Transverse colon (tissue), 4 donors: Measurements from ENCODE around the gene NLRC5. TPM values are rescaled to one million over a fixed set of nuclear protein-coding genes. Genes with fewer than 3 reads are reported as not detected.
"Not testable (repeated sequence)": the region's sequence is repeated elsewhere in the genome, so short reads cannot be mapped to it uniquely, and the experiment has no call there.

Experiments used
- DNase-seq: peaks from one replicate; pipeline ENCODE4 v3.0.0-alpha.2; 2019
- H3K27ac ChIP-seq, 4 donors: fragments of 200-600 bp; sonication (generic); 2 replicates each; pipeline ENCODE4 v1.5.1; 2016 to 2018; ENCODE audit warnings: inconsistent platforms in 4 of 4
- H3K27me3 ChIP-seq: fragments of 200-600 bp; sonication (generic); 2 replicates; pipeline ENCODE4 v1.5.1; 2017; ENCODE audit warnings: inconsistent platforms
- H3K36me3 ChIP-seq, 4 donors: fragments of 200-600 bp; sonication (generic); 2 replicates each; pipeline ENCODE4 v1.5.1; 2017 to 2019; ENCODE audit warnings: inconsistent platforms in 4 of 4
- H3K4me1 ChIP-seq, 4 donors: fragments of 200-600 bp; sonication (generic); 2 replicates each; pipeline ENCODE4 v1.5.1; 2017 to 2020; ENCODE audit warnings: inconsistent platforms in 4 of 4
- H3K4me3 ChIP-seq, 4 donors: fragments of 200-600 bp; sonication (generic); 1 replicate in 1 of 4; 2 replicates in 3 of 4; pipeline versions ENCODE4 v1.5.1 to v1.6.1; 2017 to 2019; ENCODE audit warnings: inconsistent platforms in 4 of 4
- H3K9me3 ChIP-seq, 2 donors: fragments of 200-600 bp; sonication (generic); 2 replicates each; pipeline ENCODE4 v1.5.1; 2017 to 2019; ENCODE audit warnings: inconsistent platforms in 2 of 2
- EP300 ChIP-seq: sonication (generic); formaldehyde crosslinking; IDR thresholded peaks from one replicate; pipeline ENCODE4 v1.6.1; 2017; ENCODE audit warnings: antibody characterized with exemption, low read depth
- POLR2A ChIP-seq: fragments of 450-650 bp; IDR thresholded peaks from one replicate; pipeline ENCODE4 v1.6.1; 2016; ENCODE audit warnings: antibody characterized with exemption, mild to moderate bottlenecking, moderate library complexity
- POLR2AphosphoS5 ChIP-seq, 3 donors: sonication (generic); formaldehyde crosslinking; IDR thresholded peaks; one replicate each; pipeline ENCODE4 v1.6.1; 2016; ENCODE audit warnings: antibody characterized with exemption in 3 of 3
- WGBS, 2 donors: methylation state at CpG; one replicate each; pipeline ENCODE4 v1.1.5; 2018; ENCODE audit warnings: low coverage in 1 of 2; 5-methylcytosine and 5-hydroxymethylcytosine counted together
- in situ Hi-C, 4 donors: fragments of 200-750 bp; cut with MboI; loops; one replicate each; pipeline versions ENCODE4 v1.15.0 to v1.15.1; 2017; ENCODE audit warnings: low sequenced_read_pairs in 3 of 4, low pct_ligation_motif_present in 1 of 4, low pct_unique_long_range_greater_than_20kb in 1 of 4
- intact Hi-C: fragments of 100-400 bp; cut with DNase I; formaldehyde crosslinking; loops from one replicate; pipeline ENCODE4 v1.15.1; 2023; ENCODE audit warnings: low total_unique reads
- total RNA-seq, 4 donors: library from RNA; depleted of rRNA; stranded (reverse); fragments of >200 nt; gene quantifications; one replicate each; pipeline ENCODE4 v1.1.0, GENCODE V29; 2016
- TF ChIP-seq, protein P1 (sequence below), 5 experiments: fragments of 200-600 bp in 3 of 5; fragments of 450-650 bp in 2 of 5; sonication (generic) in 3 of 5; IDR thresholded peaks; 1 replicate in 2 of 5; 2 replicates in 3 of 5; pipeline ENCODE4 v1.5.1; 2016 to 2017; ENCODE audit warnings: antibody characterized with exemption in 5 of 5, inconsistent platforms in 3 of 5, mild to moderate bottlenecking in 2 of 5, moderate library complexity in 1 of 5

Gene NLRC5
- total RNA-seq, 4 donors from 2014 or later = 59.4 to 171 (median 73.6) TPM

DNA sequence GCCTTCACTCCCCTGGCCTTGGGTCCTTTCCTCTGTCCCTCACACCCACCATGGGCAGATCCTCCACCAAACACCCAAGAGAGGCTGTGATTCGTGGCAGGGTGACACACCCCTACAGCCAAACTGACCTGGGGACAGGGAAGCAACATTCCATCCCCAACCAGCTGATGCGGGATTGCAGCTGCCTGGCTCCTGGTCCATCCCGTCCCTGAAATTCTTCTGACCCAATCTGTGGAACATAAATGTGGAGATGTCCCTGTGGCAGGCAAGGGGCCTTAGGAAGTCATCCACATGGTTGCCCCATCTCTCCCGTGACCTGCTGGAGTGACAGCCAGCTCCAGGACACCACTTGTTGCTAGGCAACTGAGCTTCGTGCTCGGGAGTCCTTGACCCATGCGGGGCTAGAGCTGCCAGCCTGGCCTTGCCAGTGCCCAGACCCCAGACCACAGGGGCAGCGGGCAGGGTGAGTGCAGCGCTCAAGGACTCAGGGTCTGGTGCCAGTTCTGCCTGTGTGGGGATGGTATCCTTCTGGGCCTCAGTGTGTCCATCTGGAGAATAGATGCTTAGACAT lies 69.0 kb downstream of the NLRC5 start:
- in situ Hi-C loops = loop anchor here in 1 of 4 donors (25.0 kb wide), 1 partner anchor 196 kb away; the partner anchor contains the start of gene SLC12A3
- Histone ChIP-seq H3K27me3 (no peaks in the 10 kb centered on the region), H3K27ac (no peak overlapping the region), H3K4me3 (no peak overlapping the region), H3K4me1 (peaks cover 0 to 10% (median 2%) of the 10 kb centered on the region in 4 donors), H3K9me3 (no peaks in the 10 kb centered on the region), H3K36me3 (peaks cover 0 to 20% (median 10%) of the 10 kb centered on the region in 4 donors)
- TF ChIP-seq EP300 (no peak), POLR2AphosphoS5 (IDR thresholded peaks at IDR 0.05) (no peak), POLR2A (no peak)
- TF ChIP-seq, protein P1, sequence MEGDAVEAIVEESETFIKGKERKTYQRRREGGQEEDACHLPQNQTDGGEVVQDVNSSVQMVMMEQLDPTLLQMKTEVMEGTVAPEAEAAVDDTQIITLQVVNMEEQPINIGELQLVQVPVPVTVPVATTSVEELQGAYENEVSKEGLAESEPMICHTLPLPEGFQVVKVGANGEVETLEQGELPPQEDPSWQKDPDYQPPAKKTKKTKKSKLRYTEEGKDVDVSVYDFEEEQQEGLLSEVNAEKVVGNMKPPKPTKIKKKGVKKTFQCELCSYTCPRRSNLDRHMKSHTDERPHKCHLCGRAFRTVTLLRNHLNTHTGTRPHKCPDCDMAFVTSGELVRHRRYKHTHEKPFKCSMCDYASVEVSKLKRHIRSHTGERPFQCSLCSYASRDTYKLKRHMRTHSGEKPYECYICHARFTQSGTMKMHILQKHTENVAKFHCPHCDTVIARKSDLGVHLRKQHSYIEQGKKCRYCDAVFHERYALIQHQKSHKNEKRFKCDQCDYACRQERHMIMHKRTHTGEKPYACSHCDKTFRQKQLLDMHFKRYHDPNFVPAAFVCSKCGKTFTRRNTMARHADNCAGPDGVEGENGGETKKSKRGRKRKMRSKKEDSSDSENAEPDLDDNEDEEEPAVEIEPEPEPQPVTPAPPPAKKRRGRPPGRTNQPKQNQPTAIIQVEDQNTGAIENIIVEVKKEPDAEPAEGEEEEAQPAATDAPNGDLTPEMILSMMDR (IDR thresholded peaks at IDR 0.05) = no peak
- no peak for DNase-seq
- WGBS, 2 donors = 80% methylated on average over 8 of the region's 9 CpGs; no CpG with 5 or more reads in 1 of the 2 donors
- intact Hi-C loops = no loop called here

GRCh38 chr16:57060323-57061083 lies 71.1 kb downstream of the NLRC5 start:
- no peak for DNase-seq
- H3K9me3 ChIP-seq = no peaks in the 10 kb centered on the region
- peaks cover 0 to 10% (median 2%) of the 10 kb centered on the region in 4 donors for H3K4me1 ChIP-seq
- TF ChIP-seq POLR2A (no peak), POLR2AphosphoS5 (IDR thresholded peaks at IDR 0.05) (no peak), EP300 (no peak)
- TF ChIP-seq, protein P1 (IDR thresholded peaks at IDR 0.05) = no peak
- peaks cover 0 to 16% (median 6%) of the 10 kb centered on the region in 4 donors for H3K36me3 ChIP-seq
- intact Hi-C loops = no loop called here
- H3K27me3 ChIP-seq = no peaks in the 10 kb centered on the region
- H3K27ac ChIP-seq = peak overlapping the region; percentile 21 to 69 (median 51)
- in situ Hi-C loops = loop anchor here in 1 of 4 donors (25.0 kb wide), 1 partner anchor 198 kb away; the partner anchor contains the start of gene SLC12A3
- no peak overlapping the region for H3K4me3 ChIP-seq
- WGBS, 2 donors = 84 to 96% methylated on average over 4 to 9 of the region's 9 CpGs

DNA sequence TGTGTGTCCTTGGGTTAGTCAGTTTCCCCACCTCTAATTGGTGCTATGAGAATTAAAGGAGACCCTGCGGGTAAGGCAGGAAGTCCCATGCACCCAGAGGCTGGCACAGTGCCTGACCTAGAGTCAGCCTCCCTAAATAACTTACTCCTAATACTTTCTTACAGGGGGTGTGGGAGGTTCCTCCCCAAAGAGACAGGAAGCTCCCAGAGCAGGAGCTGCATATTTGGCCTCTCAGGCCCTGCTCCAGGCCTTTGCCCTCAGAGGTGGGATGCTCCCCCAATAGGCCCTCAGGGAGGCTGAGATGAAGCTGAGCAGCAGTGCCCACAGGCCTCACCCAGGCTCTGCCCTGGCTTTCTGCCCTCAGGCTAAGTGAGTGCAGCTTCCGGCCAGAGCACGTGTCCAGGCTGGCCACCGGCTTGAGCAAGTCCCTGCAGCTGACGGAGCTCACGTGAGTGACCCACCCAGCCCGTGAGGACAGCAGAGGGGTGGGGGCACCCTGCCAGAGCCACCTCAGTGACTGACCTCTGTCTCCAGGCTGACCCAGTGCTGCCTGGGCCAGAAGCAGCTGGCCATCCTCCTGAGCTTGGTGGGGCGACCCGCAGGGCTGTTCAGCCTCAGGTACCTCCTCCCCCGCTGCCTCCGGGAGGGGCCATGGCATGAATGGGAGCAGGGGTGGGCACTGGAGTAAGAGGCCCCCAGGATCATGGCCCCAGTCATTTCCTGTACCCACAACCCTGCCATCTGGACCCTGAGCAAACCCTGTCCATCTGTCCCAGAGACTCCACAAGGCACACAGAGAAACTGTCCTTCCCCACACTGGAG lies 71.9 kb downstream of the NLRC5 start:
- H3K4me3 ChIP-seq = no peak overlapping the region
- no peak for TF ChIP-seq EP300
- in situ Hi-C loops = loop anchor here in 1 of 4 donors (25.0 kb wide), 1 partner anchor 199 kb away; the partner anchor contains the start of gene SLC12A3
- DNase-seq = peak; percentile 35
- 76% methylated on average over 3 of the region's 11 CpGs; no CpG with 5 or more reads in 1 of the 2 donors for WGBS, 2 donors
- H3K4me1 ChIP-seq = peaks cover 0 to 10% (median 2%) of the 10 kb centered on the region in 4 donors
- peak overlapping the region; percentile 21 to 69 (median 51) for H3K27ac ChIP-seq
- intact Hi-C loops = no loop called here
- H3K9me3 ChIP-seq = no peaks in the 10 kb centered on the region
- peaks cover 0 to 12% (median 2%) of the 10 kb centered on the region in 4 donors for H3K36me3 ChIP-seq
- no peaks in the 10 kb centered on the region for H3K27me3 ChIP-seq

DNA sequence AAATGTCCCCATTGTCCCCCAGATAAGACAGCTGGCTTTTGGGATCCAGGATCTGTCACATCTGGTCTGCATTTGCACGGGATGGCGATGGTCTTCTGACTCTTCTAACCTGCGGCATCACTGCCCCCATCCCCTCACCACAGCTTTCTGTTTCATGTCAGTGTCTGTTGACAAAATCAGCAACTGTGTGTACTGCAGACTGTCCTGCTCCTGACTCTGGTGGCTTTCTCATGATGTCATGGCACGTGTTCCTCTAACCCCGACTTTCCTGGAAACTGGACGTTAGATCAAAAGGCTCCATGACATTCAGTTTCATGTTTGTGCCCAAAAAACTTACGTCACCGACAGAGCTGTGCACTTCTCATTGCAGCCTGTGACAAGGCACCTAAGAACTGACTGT lies 73.0 kb downstream of the NLRC5 start:
- Histone ChIP-seq H3K27me3 (no peaks in the 10 kb centered on the region), H3K4me3 (no peak overlapping the region), H3K9me3 (no peaks in the 10 kb centered on the region), H3K4me1 (peaks cover 0 to 10% (median 2%) of the 10 kb centered on the region in 4 donors), H3K36me3 (peaks cover 0 to 3% (median 0%) of the 10 kb centered on the region in 4 donors), H3K27ac (peak overlapping the region; percentile 21 to 69 (median 51))
- in situ Hi-C loops = loop anchor here in 1 of 4 donors (25.0 kb wide), 1 partner anchor 200 kb away; the partner anchor contains the start of gene SLC12A3
- WGBS, 2 donors = 73 to 75% methylated on average over 5 to 8 of the region's 8 CpGs
- TF ChIP-seq EP300 = no peak
- peak in 2 of 3 donors; percentile 19 to 25 for TF ChIP-seq POLR2AphosphoS5 (IDR thresholded peaks at IDR 0.05)
- DNase-seq = no peak
- intact Hi-C loops = no loop called here

- H3K27me3 ChIP-seq, H3K27ac ChIP-seq, H3K36me3 ChIP-seq, H3K9me3 ChIP-seq, DNase-seq, H3K4me1 ChIP-seq, H3K4me3 ChIP-seq, intact Hi-C loops: not testable (repeated sequence)
- in situ Hi-C loops = loop anchor here in 1 of 4 donors (25.0 kb wide), 1 partner anchor 201 kb away; the partner anchor contains the start of gene SLC12A3
- WGBS, 2 donors = 80 to 84% methylated on average over 5 to 8 of the region's 8 CpGs
Observed at GRCh38 chr16:57063189-57063588, 73.8 kb downstream of the NLRC5 start.
